Osteoblast (primary cell): ENCODE measurements around the gene KCNC2. TPM values are rescaled to one million over a fixed set of nuclear protein-coding genes. Genes with fewer than 3 reads are reported as not detected.

Experiments
- DNase-seq: peaks from one replicate; pipeline ENCODE4 v3.0.0; 2011; ENCODE audit warnings: low spot score, mixed read lengths; ENCODE audit not compliant: insufficient read length; ENCODE audit errors: missing footprints
- H2AFZ ChIP-seq: 2 replicates; pipeline ENCODE4 v1.6.0; 2011; ENCODE audit warnings: mild to moderate bottlenecking, low read length
- H3K27ac ChIP-seq: 2 replicates; pipeline ENCODE4 v1.5.1; 2011; ENCODE audit warnings: mild to moderate bottlenecking, low read depth, low read length, moderate library complexity
- H3K27me3 ChIP-seq: 2 replicates; pipeline ENCODE4 v1.6.0; 2012; ENCODE audit warnings: mild to moderate bottlenecking, control low read depth, inconsistent platforms, low read length, moderate library complexity; ENCODE audit not compliant: insufficient read depth
- H3K36me3 ChIP-seq: 2 replicates; pipeline ENCODE4 v1.5.1; 2011; ENCODE audit warnings: mild to moderate bottlenecking, low read length, control low read depth, moderate library complexity; ENCODE audit not compliant: insufficient read depth
- H3K4me1 ChIP-seq: 2 replicates; pipeline ENCODE4 v1.5.1; 2011; ENCODE audit warnings: mild to moderate bottlenecking, low read length, control low read depth, moderate library complexity; ENCODE audit not compliant: insufficient read depth
- H3K4me2 ChIP-seq: 2 replicates; pipeline ENCODE4 v1.6.0; 2011; ENCODE audit warnings: mild to moderate bottlenecking, low read length; ENCODE audit not compliant: insufficient read depth
- H3K4me3 ChIP-seq: fragments of 200-600 bp; sonication (generic); 3 replicates; pipeline ENCODE4 v1.5.1; 2012; ENCODE audit warnings: mild to moderate bottlenecking, low read length, inconsistent platforms; ENCODE audit not compliant: insufficient read depth
- H3K79me2 ChIP-seq: 2 replicates; pipeline ENCODE4 v1.6.0; 2012; ENCODE audit warnings: mild to moderate bottlenecking, low read length, control low read depth, inconsistent platforms; ENCODE audit not compliant: insufficient read depth
- H3K9me3 ChIP-seq: 2 replicates; pipeline ENCODE4 v1.5.1; 2011; ENCODE audit warnings: low read depth, low read length, control low read depth
- H4K20me1 ChIP-seq: 2 replicates; pipeline ENCODE4 v1.6.0; 2012; ENCODE audit warnings: mild to moderate bottlenecking, low read length, control low read depth; ENCODE audit not compliant: insufficient read depth
- CTCF ChIP-seq: IDR thresholded peaks from 2 replicates; pipeline ENCODE4 v1.5.1; 2011; ENCODE audit warnings: mild to moderate bottlenecking, low read depth, low read length, moderate library complexity; ENCODE audit errors: extremely low read depth
- total RNA-seq: library from RNA; depleted of rRNA; stranded (reverse); fragments of >200 nt; gene quantifications from 2 replicates; pipeline ENCODE4 v1.2.3, GENCODE V29; 2012

KCNC2 gene
- total RNA-seq, 1 donor, result not detected

GRCh38 chr12:75135026-75135425 lies 74.6 kb downstream of the KCNC2 start:
- DNase-seq, result no peak
- no peaks in the 10 kb centered on the region for H3K79me2 ChIP-seq

GRCh38 chr12:75130811-75131210 lies 78.8 kb downstream of the KCNC2 start:
- no peaks in the 10 kb centered on the region for H3K27me3 ChIP-seq
- TF ChIP-seq CTCF, result no peak
- H3K79me2 ChIP-seq, result no peaks in the 10 kb centered on the region
- no peaks in the 10 kb centered on the region for H3K4me1 ChIP-seq
- no peak overlapping the region for H3K27ac ChIP-seq
- H3K4me2 ChIP-seq, result no peak overlapping the region
- H3K4me3 ChIP-seq, result no peak overlapping the region
- H2AFZ ChIP-seq, result no peak overlapping the region
- no peaks in the 10 kb centered on the region for H3K36me3 ChIP-seq
- H3K9me3 ChIP-seq, result no peaks in the 10 kb centered on the region
- H4K20me1 ChIP-seq, result no peaks in the 10 kb centered on the region
- DNase-seq, result no peak

More at GRCh38 chr12:75135026-75135425, 74.6 kb downstream of the KCNC2 start:
- Histone ChIP-seq H3K27me3 (no peaks in the 10 kb centered on the region), H3K9me3 (no peaks in the 10 kb centered on the region), H4K20me1 (no peaks in the 10 kb centered on the region), H3K27ac (no peak overlapping the region), H3K4me3 (no peak overlapping the region), H3K4me2 (no peak overlapping the region), H3K36me3 (no peaks in the 10 kb centered on the region), H2AFZ (no peak overlapping the region), H3K4me1 (no peaks in the 10 kb centered on the region)
- TF ChIP-seq CTCF, result no peak

- H3K9me3 ChIP-seq, result no peaks in the 10 kb centered on the region
- no peak overlapping the region for H3K4me3 ChIP-seq
- H3K36me3 ChIP-seq, result no peaks in the 10 kb centered on the region
- no peak overlapping the region for H3K4me2 ChIP-seq
- no peak for DNase-seq
- H3K79me2 ChIP-seq, result no peaks in the 10 kb centered on the region
- no peaks in the 10 kb centered on the region for H3K27me3 ChIP-seq
- H4K20me1 ChIP-seq, result no peaks in the 10 kb centered on the region
- no peaks in the 10 kb centered on the region for H3K4me1 ChIP-seq
- H3K27ac ChIP-seq, result no peak overlapping the region
- H2AFZ ChIP-seq, result no peak overlapping the region
- TF ChIP-seq CTCF, result no peak
Measured at GRCh38 chr12:75129275-75129674, 80.4 kb downstream of the KCNC2 start.

GRCh38 chr12:75121036-75121705 lies 88.5 kb downstream of the KCNC2 start:
- Histone ChIP-seq H2AFZ (no peak overlapping the region), H3K4me1 (no peaks in the 10 kb centered on the region), H3K9me3 (no peaks in the 10 kb centered on the region), H3K4me3 (no peak overlapping the region), H3K4me2 (no peak overlapping the region), H3K27ac (no peak overlapping the region), H3K27me3 (no peaks in the 10 kb centered on the region), H3K36me3 (no peaks in the 10 kb centered on the region), H3K79me2 (no peaks in the 10 kb centered on the region), H4K20me1 (no peaks in the 10 kb centered on the region)
- no peak for DNase-seq
- no peak for TF ChIP-seq CTCF
